HepG2 (cell line): ENCODE measurements around the gene ALDH1L2. TPM values are rescaled to one million over a fixed set of nuclear protein-coding genes. Genes with fewer than 3 reads are reported as not detected.

Source experiments
- ATAC-seq: fragments of 200-7000 bp; cut with Tn5 transposase; 3 replicates; pipeline ENCODE4 v1.9.1; 2020; ENCODE audit warnings: mild to moderate bottlenecking, moderate library complexity
- BruUV-seq: library from RNA; stranded (reverse); fragments of 400-500 nt; replicated peaks from 2 replicates; lab custom pipeline; 2021; lab: Mats Ljungman, UMichigan
- CTCF ChIA-PET: fragments of 300-600 bp; formaldehyde crosslinking; extraction: SDS; loops from one replicate; lab custom pipeline; 2021; ENCODE audit warnings: low total read pairs, inconsistent platforms, low intra/inter-chr PET ratio; lab: Yijun Ruan, JAX
- POLR2A ChIA-PET: fragments of 350-600 bp; sonication (Branson Sonifier 250); formaldehyde crosslinking; loops from one replicate; lab custom pipeline; 2020; ENCODE audit warnings: antibody characterized with exemption, inconsistent platforms; lab: Yijun Ruan, JAX
- DNase-seq: peaks from one replicate; pipeline ENCODE4 v3.0.0-alpha.2; 2015; ENCODE audit warnings: low spot score
- FAIRE-seq: peaks from 3 replicates; lab custom pipeline; 2011; peaks lifted over from hg19 to GRCh38; lab: Jason Lieb, UNC
- H2AFZ ChIP-seq: one replicate; pipeline ENCODE4 v1.6.1; 2011; ENCODE audit warnings: low read length, inconsistent platforms
- H3K27ac ChIP-seq: fragments of 300-600 bp; 3 replicates; pipeline ENCODE4 v1.8.0; 2011; ENCODE audit warnings: mixed run types, mild to moderate bottlenecking, mixed read lengths, low read length, inconsistent platforms; ENCODE audit not compliant: insufficient read depth; ENCODE audit errors: extremely low read length
- H3K27me3 ChIP-seq, 2 experiments: fragments of 200-600 bp in 1 of 2; 2 replicates in 1 of 2; 3 replicates in 1 of 2; pipeline versions ENCODE4 v1.6.0 to v1.8.0; 2011; ENCODE audit warnings: low read length in 2 of 2, mild to moderate bottlenecking in 2 of 2, moderate library complexity in 2 of 2, inconsistent platforms in 1 of 2; ENCODE audit not compliant: insufficient read depth in 2 of 2, control insufficient read depth in 1 of 2
- H3K36me3 ChIP-seq, 2 experiments: fragments of 200-600 bp in 1 of 2; replicated peaks in 1 of 2; 2 replicates in 1 of 2; 3 replicates in 1 of 2; pipeline versions ENCODE4 v1.5.1 to v1.8.0; 2011; ENCODE audit warnings: low read length in 2 of 2, inconsistent platforms in 1 of 2; ENCODE audit not compliant: insufficient read depth in 2 of 2, control insufficient read depth in 1 of 2
- H3K4me1 ChIP-seq: 2 replicates; pipeline ENCODE4 v1.5.1; 2012; ENCODE audit warnings: low read length, inconsistent platforms; ENCODE audit not compliant: insufficient read depth
- H3K4me2 ChIP-seq: 2 replicates; pipeline ENCODE4 v1.6.0; 2011; ENCODE audit warnings: low read depth, low read length, inconsistent platforms
- H3K4me3 ChIP-seq, 3 experiments: fragments of 200-600 bp in 1 of 3; sonication (generic), shearing (Covaris generic) in 1 of 3; replicated peaks in 1 of 3; 2 replicates each; pipeline ENCODE4 v1.5.1; 2011 to 2016; ENCODE audit warnings: low read length in 3 of 3, inconsistent platforms in 2 of 3, low read depth in 2 of 3, mild to moderate bottlenecking in 2 of 3, control low read depth in 1 of 3, mixed read lengths in 1 of 3; ENCODE audit not compliant: insufficient read depth in 1 of 3
- H3K79me2 ChIP-seq: one replicate; pipeline ENCODE4 v1.6.1; 2011; ENCODE audit warnings: low read length, inconsistent platforms; ENCODE audit not compliant: insufficient read depth
- H3K9ac ChIP-seq: 2 replicates; pipeline ENCODE4 v1.6.0; 2011; ENCODE audit warnings: mild to moderate bottlenecking, low read depth, low read length, inconsistent platforms; ENCODE audit not compliant: insufficient read depth
- H3K9me3 ChIP-seq: 2 replicates; pipeline ENCODE4 v1.5.1; 2012; ENCODE audit warnings: mild to moderate bottlenecking, low read length
- H4K20me1 ChIP-seq: 2 replicates; pipeline ENCODE4 v1.6.0; 2011; ENCODE audit warnings: inconsistent platforms, mild to moderate bottlenecking, low read length, moderate library complexity; ENCODE audit not compliant: insufficient read depth
- ARID2 ChIP-seq: sonication (generic); formaldehyde crosslinking; IDR thresholded peaks from 2 replicates; pipeline ENCODE4 v1.8.1; 2022; ENCODE audit warnings: mild to moderate bottlenecking, missing genetic modification reagents, borderline replicate concordance
- ATM ChIP-seq: fragments of 450-650 bp; IDR thresholded peaks from 2 replicates; pipeline ENCODE4 v1.7.1; 2017; ENCODE audit warnings: mild to moderate bottlenecking, borderline replicate concordance
- FLYWCH1 ChIP-seq: sonication (generic); formaldehyde crosslinking; IDR thresholded peaks from 2 replicates; pipeline ENCODE4 v1.8.1; 2023; ENCODE audit warnings: mild to moderate bottlenecking, missing genetic modification reagents
- REL ChIP-seq: sonication (generic); formaldehyde crosslinking; conservative IDR thresholded peaks from 2 replicates; pipeline ENCODE4 v1.8.0; 2022; ENCODE audit warnings: mild to moderate bottlenecking, missing genetic modification reagents, moderate library complexity
- SMARCE1 ChIP-seq: fragments of 450-650 bp; IDR thresholded peaks from 2 replicates; pipeline ENCODE4 v1.6.1; 2017; ENCODE audit warnings: borderline replicate concordance
- ZNF124 ChIP-seq: sonication (generic); formaldehyde crosslinking; IDR thresholded peaks from 2 replicates; pipeline ENCODE4 v1.4.0; 2020; ENCODE audit warnings: missing genetic modification reagents
- ZNF3 ChIP-seq: IDR thresholded peaks from 2 replicates; pipeline ENCODE4 v1.7.0; 2017; ENCODE audit warnings: inconsistent platforms
- WGBS: methylation state at CpG from one replicate; pipeline ENCODE4 v1.1.6; 2017; ENCODE audit warnings: low lambda C conversion rate; 5-methylcytosine and 5-hydroxymethylcytosine counted together
- in situ Hi-C: cut with HindIII; loops from 2 replicates; pipeline ENCODE4 v1.10.0; 2017; ENCODE audit warnings: low pct_unique_long_range_greater_than_20kb; ENCODE audit not compliant: extremely low pct_ligation_motif_present
- intact Hi-C: fragments of 100-400 bp; cut with micrococcal nuclease; formaldehyde crosslinking; loops from one replicate; pipeline ENCODE4 v1.10.0; 2022; ENCODE audit not compliant: unreplicated experiment
- polyA plus RNA-seq, 8 experiments: library from polyadenylated mRNA; depleted of rRNA in 3 of 8; stranded (reverse) in 7 of 8; unstranded in 1 of 8; fragments of >200 nt; fragmentation: Illumina TruSeq in 4 of 8; extraction: Trizol in 4 of 8; gene quantifications; 2 replicates each; pipeline versions ENCODE4 v1.2.1 to v1.2.3, GENCODE V29; 2011 to 2016; ENCODE audit warnings: low read depth in 4 of 8, missing spikeins in 1 of 8, mixed read lengths in 1 of 8; ENCODE audit not compliant: insufficient read depth in 1 of 8
- total RNA-seq, 5 experiments: library from RNA; depleted of rRNA; stranded (reverse); fragments of >200 nt; fragmentation: Illumina TruSeq; extraction: Trizol; gene quantifications; 2 replicates each; pipeline ENCODE4 v1.2.3, GENCODE V29; 2016; ENCODE audit warnings: low read depth in 1 of 5
- TF ChIP-seq, protein P1 (sequence below): sonication (generic); formaldehyde crosslinking; IDR thresholded peaks from 2 replicates; pipeline ENCODE4 v1.5.1; 2020; ENCODE audit warnings: missing genetic modification reagents, mild to moderate bottlenecking, borderline replicate concordance
- TF ChIP-seq, protein P2 (sequence below): sonication (generic); formaldehyde crosslinking; IDR thresholded peaks from 2 replicates; pipeline ENCODE4 v1.8.1; 2023; ENCODE audit warnings: mild to moderate bottlenecking, missing genetic modification reagents

ALDH1L2 gene
- total and polyA plus RNA-seq, 2 of the 13 experiments (the other 11 are each of a cell fraction or from before 2014, with no cell fraction given) = 0.40 to 4.6 TPM

DNA sequence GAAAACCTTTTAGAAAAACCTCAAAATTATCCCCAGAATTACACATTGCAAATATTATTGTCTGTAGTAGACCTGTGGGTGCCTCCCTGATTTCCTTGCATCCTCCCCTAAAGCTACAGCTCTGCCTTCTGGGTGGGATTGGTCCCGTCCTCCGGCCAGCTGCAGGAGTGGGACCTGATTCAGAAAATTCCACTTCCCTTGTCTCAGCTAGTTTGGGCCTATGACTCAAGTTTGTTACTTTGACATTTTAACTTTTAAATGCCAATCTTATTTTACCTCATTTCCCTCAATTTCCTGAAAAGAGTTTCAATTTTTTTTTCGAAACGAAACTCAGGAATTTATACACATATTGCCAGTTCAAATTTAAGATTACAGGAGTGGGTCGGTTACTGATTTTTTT lies 113.0 kb downstream of the ALDH1L2 start:
- DNase-seq (no peak), ATAC-seq (no peak), FAIRE-seq (no peak)
- no TSS peak for BruUV-seq
- ChIA-PET POLR2A (interaction anchor here (2.3 kb wide), 1 partner anchor 13 kb away, joined by 6 read pairs; the partner anchor contains the start of gene SLC41A2), CTCF (no interaction called here)
- intact Hi-C loops (no loop called here), in situ Hi-C loops (no loop called here)
- TF ChIP-seq ATM = no peak
- no peak for TF ChIP-seq FLYWCH1 (CRISPR knock-in tag)
- no peak for TF ChIP-seq REL (CRISPR knock-in tag)
- no peak for TF ChIP-seq ZNF124 (CRISPR knock-in tag)
- TF ChIP-seq, protein P1, sequence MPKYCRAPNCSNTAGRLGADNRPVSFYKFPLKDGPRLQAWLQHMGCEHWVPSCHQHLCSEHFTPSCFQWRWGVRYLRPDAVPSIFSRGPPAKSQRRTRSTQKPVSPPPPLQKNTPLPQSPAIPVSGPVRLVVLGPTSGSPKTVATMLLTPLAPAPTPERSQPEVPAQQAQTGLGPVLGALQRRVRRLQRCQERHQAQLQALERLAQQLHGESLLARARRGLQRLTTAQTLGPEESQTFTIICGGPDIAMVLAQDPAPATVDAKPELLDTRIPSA (CRISPR knock-in tag) = no peak
- no peak for TF ChIP-seq SMARCE1
- TF ChIP-seq, protein P2, sequence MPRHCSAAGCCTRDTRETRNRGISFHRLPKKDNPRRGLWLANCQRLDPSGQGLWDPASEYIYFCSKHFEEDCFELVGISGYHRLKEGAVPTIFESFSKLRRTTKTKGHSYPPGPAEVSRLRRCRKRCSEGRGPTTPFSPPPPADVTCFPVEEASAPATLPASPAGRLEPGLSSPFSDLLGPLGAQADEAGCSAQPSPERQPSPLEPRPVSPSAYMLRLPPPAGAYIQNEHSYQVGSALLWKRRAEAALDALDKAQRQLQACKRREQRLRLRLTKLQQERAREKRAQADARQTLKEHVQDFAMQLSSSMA (CRISPR knock-in tag) = no peak
- no peak for TF ChIP-seq ZNF3 (CRISPR knock-in tag)
- TF ChIP-seq ARID2 (CRISPR knock-in tag) = no peak
- WGBS = 60% methylated on average over 5 of the region's 5 CpGs
- Histone ChIP-seq H4K20me1 (no peaks in the 10 kb centered on the region), H3K4me3 (no peak overlapping the region), H3K9ac (no peak overlapping the region), H3K9me3 (no peaks in the 10 kb centered on the region), H3K4me1 (no peaks in the 10 kb centered on the region), H3K27ac (no peak overlapping the region), H3K36me3 (no peaks in the 10 kb centered on the region), H3K4me2 (no peak overlapping the region), H2AFZ (no peak overlapping the region), H3K79me2 (no peaks in the 10 kb centered on the region), H3K27me3 (peaks cover 0 to 1% of the 10 kb centered on the region in 2 experiments; a peak in 1 of 5 replicates)

Other genes with a start within 250 kb of the ALDH1L2 start
- 12.8 and 14.7 TPM in 2 replicates for gene SLC41A2, start 126.2 kb downstream of the ALDH1L2 start, total RNA-seq (2016; rRNA removed; fragmentation: Illumina TruSeq; extraction: Trizol)
- gene SLC41A2, start 126.2 kb downstream of the ALDH1L2 start, polyA plus RNA-seq (2011; rRNA removed) = 1.8 and 2.3 TPM in 2 replicates
- gene NOPCHAP1, start 98.1 kb downstream of the ALDH1L2 start, total RNA-seq (2016; rRNA removed; fragmentation: Illumina TruSeq; extraction: Trizol) = 38.1 and 51.5 TPM in 2 replicates
- gene NOPCHAP1, start 98.1 kb downstream of the ALDH1L2 start, polyA plus RNA-seq (2011; rRNA removed) = 4.5 and 5.7 TPM in 2 replicates
- gene WASHC4, start 23.3 kb upstream of the ALDH1L2 start, total RNA-seq (2016; rRNA removed; fragmentation: Illumina TruSeq; extraction: Trizol) = 36.3 and 39.6 TPM in 2 replicates
- gene WASHC4, start 23.3 kb upstream of the ALDH1L2 start, polyA plus RNA-seq (2011; rRNA removed) = 15.5 and 21.0 TPM in 2 replicates
- gene APPL2, start 151.7 kb upstream of the ALDH1L2 start, total RNA-seq (2016; rRNA removed; fragmentation: Illumina TruSeq; extraction: Trizol) = 9.9 and 10.5 TPM in 2 replicates
- 11.1 and 12.1 TPM in 2 replicates for gene APPL2, start 151.7 kb upstream of the ALDH1L2 start, polyA plus RNA-seq (2011; rRNA removed)
- 10.1 and 16.1 TPM in 2 replicates for gene C12orf75, start 246.2 kb upstream of the ALDH1L2 start, total RNA-seq (2016; rRNA removed; fragmentation: Illumina TruSeq; extraction: Trizol)
- gene C12orf75, start 246.2 kb upstream of the ALDH1L2 start, polyA plus RNA-seq (2011; rRNA removed) = 13.2 and 19.8 TPM in 2 replicates